Activated CD4-positive, alpha-beta T cell treated with anti-CD3 and anti-CD28 coated beads, Interleukin-2, amount 10 ng/mL, durations not matched to agents 24 days and 14 days (primary cell): Measurements from ENCODE around the gene ZNF211. TPM values are rescaled to one million over a fixed set of nuclear protein-coding genes. Genes with fewer than 3 reads are reported as not detected.

ENCODE experiments used
- DNase-seq: peaks from one replicate; pipeline ENCODE4 v3.0.0; 2022
- H3K27ac Mint-ChIP-seq: one replicate; pipeline ENCODE4 v1.8.0; 2022; ENCODE audit warnings: mild to moderate bottlenecking, mixed read lengths
- H3K27me3 Mint-ChIP-seq: one replicate; pipeline ENCODE4 v1.8.0; 2022; ENCODE audit warnings: mixed read lengths
- H3K36me3 Mint-ChIP-seq: one replicate; pipeline ENCODE4 v1.8.0; 2022; ENCODE audit warnings: low read depth, mild to moderate bottlenecking, mixed read lengths
- H3K4me1 Mint-ChIP-seq: one replicate; pipeline ENCODE4 v1.8.0; 2021; ENCODE audit warnings: mixed read lengths
- H3K4me3 Mint-ChIP-seq: one replicate; pipeline ENCODE4 v1.8.0; 2022; ENCODE audit warnings: mild to moderate bottlenecking, moderate library complexity, mixed read lengths
- H3K9me3 Mint-ChIP-seq: one replicate; pipeline ENCODE4 v1.8.0; 2021; ENCODE audit warnings: mixed read lengths
- intact Hi-C: fragments of 100-400 bp; cut with micrococcal nuclease; formaldehyde crosslinking; loops from one replicate; pipeline ENCODE4 v1.15.1; 2023
- total RNA-seq: library from RNA; stranded (reverse); gene quantifications from 2 replicates; pipeline ENCODE4 v1.2.3, GENCODE V29; 2022

The ZNF211 gene
- total RNA-seq, 1 donor from 2014 or later: 10.0 TPM

DNA sequence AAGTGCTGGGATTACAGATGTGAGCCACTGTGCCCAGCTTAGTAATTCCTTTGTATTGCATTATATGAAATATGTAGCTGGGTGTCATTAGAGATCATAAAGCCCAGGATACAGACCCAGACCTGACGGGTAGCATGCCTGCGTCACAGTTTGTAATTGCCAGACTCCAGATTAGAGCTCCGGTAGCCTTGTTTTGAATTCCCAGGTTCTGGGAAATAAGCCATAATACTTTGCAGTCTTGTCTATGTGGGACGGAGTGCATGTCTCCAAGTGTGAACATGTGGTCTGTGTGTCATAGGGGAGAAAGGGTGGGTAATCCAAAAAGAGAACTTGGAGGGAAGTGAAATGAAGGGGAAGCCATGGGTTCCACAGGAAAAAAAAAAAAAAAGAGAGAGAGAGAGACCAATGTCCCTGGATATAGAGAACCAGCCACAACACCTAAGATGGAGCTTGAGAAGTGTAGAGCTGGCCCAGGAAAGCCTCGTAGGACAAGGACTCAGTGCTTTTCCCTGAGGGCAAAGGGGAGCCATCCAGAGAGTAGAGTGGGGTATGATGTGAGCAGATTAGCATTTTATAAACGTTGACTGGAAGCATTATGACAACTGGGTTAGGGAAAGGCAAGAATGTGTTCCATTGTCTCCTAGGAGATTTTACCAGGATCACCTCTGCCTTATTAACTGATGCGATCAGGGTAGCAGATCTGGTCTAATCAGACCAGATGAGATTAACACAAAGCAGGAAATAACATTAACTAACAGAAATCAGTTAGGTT, 38.3 kb downstream of the ZNF211 start:
- no peaks in the 10 kb centered on the region for H3K27me3 Mint-ChIP-seq
- intact Hi-C loops: no loop called here
- no peak for DNase-seq
- no peaks in the 10 kb centered on the region for H3K36me3 Mint-ChIP-seq
- H3K4me3 Mint-ChIP-seq: no peak overlapping the region
- H3K27ac Mint-ChIP-seq: no peak overlapping the region
- H3K4me1 Mint-ChIP-seq: no peaks in the 10 kb centered on the region
- peaks cover 17% of the 10 kb centered on the region for H3K9me3 Mint-ChIP-seq

DNA sequence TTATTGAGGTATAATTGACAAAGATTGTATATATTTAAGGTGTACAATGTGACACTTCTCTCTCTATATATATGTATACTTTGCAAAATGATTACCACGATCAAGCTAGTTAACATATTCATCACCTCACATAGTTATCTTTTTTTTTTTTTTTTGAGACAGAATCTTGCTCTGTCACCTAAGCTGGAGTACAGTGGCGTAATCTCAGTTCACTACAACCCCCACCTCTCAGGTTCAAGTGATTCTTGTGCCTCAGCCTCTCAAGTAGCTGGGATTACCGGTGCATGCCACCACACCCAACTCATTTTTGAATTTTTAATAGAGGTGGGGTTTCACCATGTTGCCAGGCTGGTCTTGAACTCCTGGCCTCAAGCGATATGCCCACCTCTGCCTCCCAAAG, 39.5 kb downstream of the ZNF211 start:
- Mint-ChIP-seq H3K4me3 (no peak overlapping the region), H3K4me1 (no peaks in the 10 kb centered on the region), H3K27me3 (no peaks in the 10 kb centered on the region), H3K36me3 (no peaks in the 10 kb centered on the region), H3K9me3 (peaks cover 17% of the 10 kb centered on the region), H3K27ac (no peak overlapping the region)
- intact Hi-C loops: no loop called here
- no peak for DNase-seq

DNA sequence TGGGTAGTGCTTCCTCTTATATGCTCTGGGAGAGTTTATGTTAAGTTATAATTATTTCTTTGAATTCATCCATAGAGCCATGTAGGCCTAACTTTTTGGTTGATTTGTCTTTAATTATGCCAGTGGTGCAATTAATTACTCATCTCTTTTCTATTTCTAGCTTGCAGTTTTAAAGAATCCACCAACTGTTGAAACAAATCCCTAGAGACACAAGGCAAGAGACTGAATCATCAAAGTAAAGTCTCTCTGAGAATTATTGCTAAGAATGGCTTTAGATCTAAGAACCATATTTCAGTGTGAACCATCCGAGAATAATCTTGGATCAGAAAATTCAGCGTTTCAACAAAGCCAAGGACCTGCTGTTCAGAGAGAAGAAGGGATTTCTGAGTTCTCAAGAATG, 42.9 kb downstream of the ZNF211 start:
- Mint-ChIP-seq H3K9me3 (peaks cover 26% of the 10 kb centered on the region), H3K27ac (no peak overlapping the region), H3K36me3 (peaks cover 2% of the 10 kb centered on the region), H3K4me3 (no peak overlapping the region), H3K4me1 (no peaks in the 10 kb centered on the region), H3K27me3 (no peaks in the 10 kb centered on the region)
- intact Hi-C loops: no loop called here
- no peak for DNase-seq

DNA sequence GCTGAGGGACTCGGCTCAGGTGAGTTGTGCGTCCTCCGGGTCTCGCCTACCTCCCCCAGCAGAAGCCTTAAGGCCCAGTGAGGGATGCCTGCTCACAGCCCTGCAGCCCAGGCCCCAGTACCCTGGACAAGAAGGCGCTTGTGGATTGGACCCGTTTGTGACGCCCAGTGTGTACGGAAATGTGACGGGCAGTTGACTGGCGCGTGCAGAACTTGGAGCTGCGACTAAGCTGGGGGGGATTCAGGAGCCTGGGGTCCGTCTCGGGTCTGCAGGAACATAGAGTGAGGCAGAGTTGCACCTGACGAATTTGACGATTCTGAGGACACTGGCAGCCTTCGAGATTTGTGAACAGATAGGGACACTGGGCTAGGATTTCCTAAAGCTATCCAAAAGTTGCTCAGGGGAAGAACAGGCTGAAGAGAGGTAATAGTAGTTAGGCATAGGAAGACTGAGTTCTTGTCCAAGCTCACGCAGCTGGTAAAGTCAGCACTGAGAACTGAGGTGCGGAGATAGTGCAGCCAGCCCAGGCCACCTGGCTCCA, 49.3 kb downstream of the ZNF211 start:
- H3K9me3 Mint-ChIP-seq: peaks cover 58% of the 10 kb centered on the region
- DNase-seq: no peak
- peak overlapping the region; percentile 96 for H3K4me3 Mint-ChIP-seq
- H3K4me1 Mint-ChIP-seq: peaks cover 22% of the 10 kb centered on the region
- H3K27ac Mint-ChIP-seq: peak overlapping the region; percentile 93
- peaks cover 61% of the 10 kb centered on the region for H3K36me3 Mint-ChIP-seq
- intact Hi-C loops: loop anchor here (5.0 kb wide), 1 partner anchor 70 kb away; the partner anchor contains the start of gene ZNF134
- H3K27me3 Mint-ChIP-seq: no peaks in the 10 kb centered on the region

DNA sequence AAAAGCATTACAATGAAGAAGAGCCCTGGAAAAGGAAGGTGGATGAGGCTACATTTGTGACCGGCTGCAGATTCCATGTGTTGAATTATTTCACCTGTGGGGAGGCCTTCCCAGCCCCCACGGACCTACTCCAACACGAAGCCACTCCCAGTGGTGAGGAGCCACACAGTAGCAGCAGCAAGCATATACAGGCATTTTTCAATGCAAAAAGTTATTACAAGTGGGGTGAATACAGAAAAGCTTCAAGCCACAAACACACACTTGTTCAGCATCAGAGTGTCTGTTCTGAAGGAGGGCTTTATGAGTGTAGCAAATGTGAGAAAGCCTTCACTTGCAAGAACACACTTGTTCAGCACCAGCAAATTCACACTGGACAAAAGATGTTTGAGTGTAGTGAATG, 53.8 kb downstream of the ZNF211 start:
- no peak overlapping the region for H3K4me3 Mint-ChIP-seq
- H3K36me3 Mint-ChIP-seq: peaks cover 92% of the 10 kb centered on the region
- no peak for DNase-seq
- peaks cover 50% of the 10 kb centered on the region for H3K9me3 Mint-ChIP-seq
- no peak overlapping the region for H3K27ac Mint-ChIP-seq
- intact Hi-C loops: no loop called here
- H3K4me1 Mint-ChIP-seq: peaks cover 20% of the 10 kb centered on the region
- H3K27me3 Mint-ChIP-seq: no peaks in the 10 kb centered on the region

DNA sequence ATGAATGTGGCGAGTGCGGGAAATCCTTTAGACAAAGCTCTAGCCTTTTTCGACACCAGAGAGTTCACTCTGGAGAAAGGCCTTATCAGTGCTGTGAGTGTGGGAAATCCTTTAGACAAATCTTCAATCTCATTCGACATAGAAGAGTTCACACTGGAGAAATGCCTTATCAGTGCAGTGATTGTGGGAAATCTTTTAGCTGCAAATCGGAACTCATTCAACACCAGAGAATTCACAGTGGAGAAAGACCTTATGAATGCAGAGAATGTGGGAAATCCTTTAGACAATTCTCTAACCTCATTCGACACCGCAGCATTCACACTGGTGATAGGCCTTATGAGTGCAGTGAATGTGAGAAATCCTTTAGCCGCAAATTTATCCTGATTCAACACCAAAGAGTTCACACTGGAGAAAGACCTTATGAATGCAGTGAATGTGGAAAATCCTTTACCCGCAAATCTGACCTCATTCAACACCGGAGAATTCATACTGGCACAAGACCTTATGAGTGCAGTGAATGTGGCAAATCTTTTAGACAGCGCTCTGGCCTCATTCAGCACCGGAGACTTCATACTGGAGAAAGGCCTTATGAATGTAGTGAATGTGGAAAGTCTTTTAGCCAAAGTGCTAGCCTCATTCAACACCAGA, 54.5 kb downstream of the ZNF211 start:
- no peak for DNase-seq
- Mint-ChIP-seq H3K36me3 (peaks cover 86% of the 10 kb centered on the region), H3K4me1 (peaks cover 14% of the 10 kb centered on the region), H3K27ac (no peak overlapping the region), H3K4me3 (no peak overlapping the region), H3K27me3 (no peaks in the 10 kb centered on the region), H3K9me3 (peaks cover 42% of the 10 kb centered on the region)
- intact Hi-C loops: no loop called here

DNA sequence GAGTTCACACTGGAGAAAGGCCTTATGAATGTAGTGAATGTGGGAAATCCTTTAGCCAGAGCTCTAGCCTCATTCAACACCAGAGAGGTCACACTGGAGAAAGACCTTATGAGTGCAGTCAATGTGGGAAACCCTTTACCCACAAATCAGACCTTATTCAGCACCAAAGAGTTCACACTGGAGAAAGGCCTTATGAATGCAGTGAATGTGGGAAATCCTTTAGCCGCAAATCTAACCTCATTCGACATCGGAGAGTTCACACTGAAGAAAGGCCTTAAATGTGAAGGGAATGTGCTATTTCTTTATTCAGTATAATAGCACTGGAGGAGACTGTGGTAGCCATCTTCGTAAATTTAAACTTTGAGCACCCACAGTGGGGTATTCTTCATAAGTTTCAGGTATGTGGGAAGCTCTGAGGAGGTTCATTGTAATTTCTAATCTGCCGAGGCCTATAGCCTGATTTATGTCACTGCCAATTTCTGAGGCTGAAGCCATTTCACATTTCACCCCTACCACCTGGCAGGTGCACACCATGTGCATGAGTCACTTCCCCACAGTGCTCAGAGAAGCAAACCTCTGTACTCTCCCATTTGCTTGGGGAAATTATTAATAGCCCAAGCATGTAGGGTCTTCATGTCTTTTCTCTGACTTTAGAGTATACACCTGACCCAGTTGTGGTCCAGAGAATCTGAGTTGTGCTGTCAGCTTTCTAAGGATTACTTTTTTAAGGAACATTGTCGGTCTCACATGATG, 55.2 kb downstream of the ZNF211 start:
- no peak overlapping the region for H3K27ac Mint-ChIP-seq
- intact Hi-C loops: no loop called here
- no peak overlapping the region for H3K4me3 Mint-ChIP-seq
- no peak for DNase-seq
- H3K4me1 Mint-ChIP-seq: peaks cover 7% of the 10 kb centered on the region
- no peaks in the 10 kb centered on the region for H3K27me3 Mint-ChIP-seq
- H3K36me3 Mint-ChIP-seq: peaks cover 85% of the 10 kb centered on the region
- H3K9me3 Mint-ChIP-seq: peaks cover 35% of the 10 kb centered on the region

DNA sequence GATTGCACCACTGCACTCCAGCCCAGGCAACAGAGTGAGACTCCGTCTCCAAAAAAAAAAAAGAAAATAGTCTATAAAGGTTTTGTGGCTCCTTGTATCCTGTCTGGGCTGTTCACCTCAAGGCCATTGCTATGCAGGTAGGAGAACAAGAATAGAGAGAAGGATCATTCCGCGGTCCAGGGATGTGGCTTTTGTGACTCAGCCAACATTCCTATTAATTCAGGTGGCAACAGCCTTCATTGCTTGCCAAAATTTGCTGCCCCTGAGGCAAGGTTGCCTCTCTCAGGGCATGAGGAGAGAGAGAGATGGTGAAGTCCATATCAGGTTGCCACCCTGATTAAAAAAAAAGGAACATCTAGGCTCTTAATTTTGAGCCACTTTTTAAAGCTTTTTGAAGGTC, 56.8 kb downstream of the ZNF211 start:
- intact Hi-C loops: no loop called here
- Mint-ChIP-seq H3K36me3 (peaks cover 84% of the 10 kb centered on the region), H3K27ac (no peak overlapping the region), H3K9me3 (peaks cover 30% of the 10 kb centered on the region), H3K4me3 (no peak overlapping the region), H3K27me3 (no peaks in the 10 kb centered on the region), H3K4me1 (no peaks in the 10 kb centered on the region)
- no peak for DNase-seq

Other genes with a start within 250 kb of the ZNF211 start
- 10.6 and 12.7 TPM in 2 replicates for gene ZNF548, start 243.3 kb upstream of the ZNF211 start, total RNA-seq
- 7.4 and 7.8 TPM in 2 replicates for gene ZNF17, start 222.0 kb upstream of the ZNF211 start, total RNA-seq
- 22.5 and 26.5 TPM in 2 replicates for gene ZNF749, start 197.8 kb upstream of the ZNF211 start, total RNA-seq
- gene VN1R1, start 176.0 kb upstream of the ZNF211 start, total RNA-seq: not detected in 2 replicates
- gene ZNF772, start 155.6 kb upstream of the ZNF211 start, total RNA-seq: 2.5 and 2.8 TPM in 2 replicates
- gene ZNF419, start 145.4 kb upstream of the ZNF211 start, total RNA-seq: 4.6 and 4.9 TPM in 2 replicates
- 4.9 and 5.1 TPM in 2 replicates for gene ZNF773, start 133.2 kb upstream of the ZNF211 start, total RNA-seq
- 4.0 and 4.9 TPM in 2 replicates for gene ZNF549, start 105.8 kb upstream of the ZNF211 start, total RNA-seq
- 7.4 and 9.3 TPM in 2 replicates for gene ZNF550, start 73.3 kb upstream of the ZNF211 start, total RNA-seq
- gene ZNF416, start 54.3 kb upstream of the ZNF211 start, total RNA-seq: 3.4 and 3.5 TPM in 2 replicates
- gene ZIK1, start 49.0 kb upstream of the ZNF211 start, total RNA-seq: 2.8 and 4.1 TPM in 2 replicates
- gene ZNF530, start 33.3 kb upstream of the ZNF211 start, total RNA-seq: 4.5 and 5.7 TPM in 2 replicates
- 7.2 and 9.1 TPM in 2 replicates for gene ZNF134, start 18.9 kb upstream of the ZNF211 start, total RNA-seq
- not detected in 2 replicates for gene ZSCAN4, start 35.8 kb downstream of the ZNF211 start, total RNA-seq
- 10.0 and 10.7 TPM in 2 replicates for gene ZNF551, start 48.8 kb downstream of the ZNF211 start, total RNA-seq
- 3.1 and 3.9 TPM in 2 replicates for gene ZNF154, start 76.0 kb downstream of the ZNF211 start, total RNA-seq
- gene ZNF671, start 94.5 kb downstream of the ZNF211 start, total RNA-seq: 5.1 and 5.5 TPM in 2 replicates
- gene ZNF776, start 113.6 kb downstream of the ZNF211 start, total RNA-seq: 7.5 and 7.9 TPM in 2 replicates
- gene ZNF586, start 136.5 kb downstream of the ZNF211 start, total RNA-seq: 11.5 and 13.5 TPM in 2 replicates
- 9.2 and 9.8 TPM in 2 replicates for gene ZNF552, start 181.7 kb downstream of the ZNF211 start, total RNA-seq
- gene ZNF587B, start 197.1 kb downstream of the ZNF211 start, total RNA-seq: 25.5 and 27.5 TPM in 2 replicates
- gene ZNF587, start 216.7 kb downstream of the ZNF211 start, total RNA-seq: 30.1 and 30.9 TPM in 2 replicates